Esophagus muscularis mucosa (tissue), 4 donors: ENCODE data around the gene PROSER3. TPM values are rescaled to one million over a fixed set of nuclear protein-coding genes. Genes with fewer than 3 reads are reported as not detected.

Experiments used
- DNase-seq: peaks from one replicate; pipeline ENCODE4 v3.0.0-alpha.2; 2017; ENCODE audit errors: extremely low spot score
- H3K27ac ChIP-seq, 4 donors: fragments of 200-600 bp; sonication (generic); replicated peaks in 1 of 4; 1 replicate in 3 of 4; 2 replicates in 1 of 4; pipeline ENCODE4 v1.5.1; 2016 to 2019; ENCODE audit warnings: mild to moderate bottlenecking in 1 of 4
- H3K27me3 ChIP-seq, 4 donors: fragments of 200-600 bp; sonication (generic); one replicate each; pipeline versions ENCODE4 v1.5.1 to v1.6.0; 2016 to 2019
- H3K36me3 ChIP-seq, 4 donors: fragments of 200-600 bp; sonication (generic); one replicate each; pipeline ENCODE4 v1.5.1; 2016 to 2019
- H3K4me1 ChIP-seq, 4 donors: fragments of 200-600 bp; sonication (generic); one replicate each; pipeline ENCODE4 v1.5.1; 2016 to 2019
- H3K4me3 ChIP-seq, 4 donors: fragments of 200-600 bp; sonication (generic); 1 replicate in 2 of 4; 2 replicates in 2 of 4; pipeline ENCODE4 v1.5.1; 2016 to 2019; ENCODE audit warnings: mild to moderate bottlenecking in 4 of 4, moderate library complexity in 1 of 4
- H3K9me3 ChIP-seq, 4 donors: fragments of 200-600 bp; sonication (generic); 1 replicate in 3 of 4; 2 replicates in 1 of 4; pipeline ENCODE4 v1.5.1; 2016 to 2019
- EP300 ChIP-seq: sonication (generic); formaldehyde crosslinking; IDR thresholded peaks from one replicate; pipeline ENCODE4 v1.6.1; 2017; ENCODE audit warnings: antibody characterized with exemption
- POLR2A ChIP-seq: fragments of 450-650 bp; IDR thresholded peaks from one replicate; pipeline ENCODE4 v1.6.1; 2017; ENCODE audit warnings: antibody characterized with exemption, moderate library complexity, mild to moderate bottlenecking, low read depth
- POLR2AphosphoS5 ChIP-seq, 2 donors: sonication (generic); formaldehyde crosslinking; IDR thresholded peaks; one replicate each; pipeline ENCODE4 v1.6.1; 2017; ENCODE audit warnings: antibody characterized with exemption in 2 of 2
- WGBS: methylation state at CpG from one replicate; pipeline ENCODE4 v1.1.5; 2018; 5-methylcytosine and 5-hydroxymethylcytosine counted together
- intact Hi-C: fragments of 100-400 bp; cut with DNase I; formaldehyde crosslinking; loops from one replicate; pipeline ENCODE4 v1.15.1; 2023
- total RNA-seq, 4 donors: library from RNA; depleted of rRNA; stranded (reverse); fragments of >200 nt; gene quantifications; one replicate each; pipeline versions ENCODE4 v1.1.0 to v1.2.1, GENCODE V29; 2016
- TF ChIP-seq, protein P1 (sequence below), 3 experiments: fragments of 200-600 bp in 2 of 3; fragments of 450-650 bp in 1 of 3; sonication (generic) in 2 of 3; IDR thresholded peaks; one replicate each; pipeline ENCODE4 v1.5.1; 2017 to 2019; ENCODE audit warnings: antibody characterized with exemption in 3 of 3, mild to moderate bottlenecking in 2 of 3, moderate library complexity in 1 of 3

PROSER3 gene
- total RNA-seq, 4 donors from 2014 or later: 5.6 to 8.7 (median 7.1) TPM

DNA sequence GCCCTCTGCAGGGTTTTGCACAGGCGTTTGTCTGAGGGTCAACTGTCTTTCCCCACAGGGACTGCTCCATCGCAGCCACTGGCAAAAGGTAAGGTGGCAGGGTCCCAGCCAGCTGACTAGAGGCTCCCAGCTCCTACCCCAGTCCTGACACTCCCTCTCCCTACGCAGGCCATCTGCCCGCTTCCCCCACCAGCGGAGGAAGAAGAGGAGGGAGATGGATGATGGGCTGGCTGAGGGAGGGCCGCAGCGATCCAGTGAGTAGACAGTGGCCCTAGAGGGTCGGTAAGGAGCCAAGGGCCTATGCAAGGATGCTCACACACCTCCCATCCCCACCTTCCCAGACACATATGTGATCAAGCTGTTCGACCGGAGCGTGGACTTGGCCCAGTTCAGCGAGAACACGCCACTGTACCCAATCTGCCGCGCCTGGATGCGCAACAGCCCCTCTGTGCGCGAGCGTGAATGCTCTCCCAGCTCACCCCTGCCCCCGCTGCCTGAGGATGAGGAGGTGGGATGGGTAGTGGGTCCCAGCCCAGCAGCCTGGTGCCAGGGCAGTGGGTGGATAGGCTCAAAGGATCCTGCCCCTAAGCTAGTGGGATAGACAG is 5.1 kb upstream of the PROSER3 start:
- peaks cover 26 to 33% (median 30%) of the 10 kb centered on the region in 4 donors for H3K36me3 ChIP-seq
- DNase-seq: no peak
- H3K27me3 ChIP-seq: no peaks in the 10 kb centered on the region
- WGBS: 94% methylated on average over 20 of the region's 20 CpGs
- intact Hi-C loops: no loop called here
- H3K9me3 ChIP-seq: no peaks in the 10 kb centered on the region
- TF ChIP-seq POLR2AphosphoS5 (IDR thresholded peaks at IDR 0.05) (no peak), POLR2A (no peak), EP300 (no peak)
- TF ChIP-seq, protein P1, sequence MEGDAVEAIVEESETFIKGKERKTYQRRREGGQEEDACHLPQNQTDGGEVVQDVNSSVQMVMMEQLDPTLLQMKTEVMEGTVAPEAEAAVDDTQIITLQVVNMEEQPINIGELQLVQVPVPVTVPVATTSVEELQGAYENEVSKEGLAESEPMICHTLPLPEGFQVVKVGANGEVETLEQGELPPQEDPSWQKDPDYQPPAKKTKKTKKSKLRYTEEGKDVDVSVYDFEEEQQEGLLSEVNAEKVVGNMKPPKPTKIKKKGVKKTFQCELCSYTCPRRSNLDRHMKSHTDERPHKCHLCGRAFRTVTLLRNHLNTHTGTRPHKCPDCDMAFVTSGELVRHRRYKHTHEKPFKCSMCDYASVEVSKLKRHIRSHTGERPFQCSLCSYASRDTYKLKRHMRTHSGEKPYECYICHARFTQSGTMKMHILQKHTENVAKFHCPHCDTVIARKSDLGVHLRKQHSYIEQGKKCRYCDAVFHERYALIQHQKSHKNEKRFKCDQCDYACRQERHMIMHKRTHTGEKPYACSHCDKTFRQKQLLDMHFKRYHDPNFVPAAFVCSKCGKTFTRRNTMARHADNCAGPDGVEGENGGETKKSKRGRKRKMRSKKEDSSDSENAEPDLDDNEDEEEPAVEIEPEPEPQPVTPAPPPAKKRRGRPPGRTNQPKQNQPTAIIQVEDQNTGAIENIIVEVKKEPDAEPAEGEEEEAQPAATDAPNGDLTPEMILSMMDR (IDR thresholded peaks at IDR 0.05): no peak
- H3K4me1 ChIP-seq: peaks cover 37 to 75% (median 61%) of the 10 kb centered on the region in 4 donors
- H3K4me3 ChIP-seq: no peak overlapping the region
- H3K27ac ChIP-seq: peak overlapping the region; percentile 93 to 99 (median 98)

DNA sequence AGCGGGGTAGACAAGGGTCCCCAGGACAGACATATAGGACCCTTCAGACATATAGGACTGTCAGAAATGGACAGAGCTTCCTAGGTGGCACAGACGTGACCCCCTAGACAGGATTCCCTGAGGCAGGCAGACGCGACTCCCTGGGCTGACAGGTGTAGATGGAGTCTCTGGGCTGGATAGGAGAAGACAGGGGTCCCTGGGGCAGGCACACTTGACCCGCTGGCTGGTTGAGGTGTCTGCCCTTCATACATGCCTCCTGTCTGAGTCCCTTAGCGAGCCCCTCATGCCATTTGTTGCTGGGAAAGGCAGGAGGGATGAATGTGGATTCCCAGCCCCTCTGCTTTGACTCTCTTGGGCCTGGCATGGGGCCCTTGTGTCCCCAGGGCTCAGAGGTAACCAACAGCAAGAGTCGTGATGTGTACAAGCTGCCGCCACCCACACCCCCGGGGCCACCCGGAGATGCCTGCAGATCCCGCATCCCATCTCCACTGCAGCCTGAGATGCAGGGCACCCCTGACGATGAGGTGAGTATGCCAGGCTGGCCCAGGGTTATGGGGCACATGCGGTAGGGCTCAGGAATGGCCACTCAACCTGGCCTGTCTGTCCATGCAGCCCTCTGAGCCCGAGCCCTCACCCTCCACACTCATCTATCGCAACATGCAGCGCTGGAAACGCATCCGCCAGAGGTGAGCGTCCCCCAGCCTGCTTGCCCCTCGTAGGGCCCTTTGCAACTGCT is 4.2 kb upstream of the PROSER3 start:
- H3K27ac ChIP-seq: peak overlapping the region; percentile 93 to 99 (median 98)
- H3K27me3 ChIP-seq: no peaks in the 10 kb centered on the region
- peaks cover 40 to 74% (median 62%) of the 10 kb centered on the region in 4 donors for H3K4me1 ChIP-seq
- DNase-seq: no peak
- H3K4me3 ChIP-seq: no peak overlapping the region
- no peaks in the 10 kb centered on the region for H3K9me3 ChIP-seq
- intact Hi-C loops: no loop called here
- TF ChIP-seq EP300 (no peak), POLR2AphosphoS5 (IDR thresholded peaks at IDR 0.05) (no peak), POLR2A (no peak)
- TF ChIP-seq, protein P1 (IDR thresholded peaks at IDR 0.05): no peak
- 84% methylated on average over 9 of the region's 20 CpGs for WGBS
- peaks cover 26 to 33% (median 30%) of the 10 kb centered on the region in 4 donors for H3K36me3 ChIP-seq

DNA sequence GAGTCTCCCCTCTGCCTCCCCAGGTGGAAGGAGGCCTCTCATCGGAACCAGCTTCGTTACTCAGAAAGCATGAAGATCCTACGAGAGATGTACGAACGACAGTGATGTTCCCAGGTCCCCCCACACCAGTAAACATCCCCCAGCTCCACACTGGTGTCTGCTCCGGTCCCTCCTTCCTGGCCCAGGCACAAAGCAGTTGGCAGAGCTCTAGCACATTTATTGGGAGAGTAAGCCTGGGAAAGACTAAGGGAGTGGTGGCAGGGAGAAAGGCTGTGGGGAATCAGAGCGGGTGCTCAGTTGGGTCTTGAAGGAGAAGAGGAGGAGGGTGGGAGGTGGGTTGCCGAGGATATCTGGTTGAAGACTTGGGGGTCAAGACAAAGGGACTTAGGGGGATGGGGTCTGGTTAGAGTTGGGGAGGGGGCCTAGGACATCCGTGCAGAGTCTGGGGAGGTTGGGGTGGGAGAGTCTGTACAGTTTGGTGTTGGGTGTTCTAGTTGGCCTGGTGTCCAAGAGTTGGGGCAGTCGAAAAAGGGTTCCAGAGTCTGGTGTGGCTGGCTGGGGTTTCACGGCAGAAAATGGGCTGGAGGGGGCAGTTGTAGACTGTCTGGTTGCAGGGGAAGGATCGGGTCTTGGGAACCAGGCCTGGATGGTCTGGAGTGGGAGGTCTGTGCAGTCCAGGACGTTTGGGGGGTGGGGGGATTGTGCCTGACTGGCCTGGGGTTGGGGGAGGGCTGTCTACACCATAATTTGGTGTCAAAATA is 3.4 kb upstream of the PROSER3 start:
- 76% methylated on average over 13 of the region's 13 CpGs for WGBS
- peaks cover 26 to 33% (median 30%) of the 10 kb centered on the region in 4 donors for H3K36me3 ChIP-seq
- TF ChIP-seq POLR2A: no peak
- TF ChIP-seq, protein P1 (IDR thresholded peaks at IDR 0.05): no peak
- no peak for TF ChIP-seq EP300
- TF ChIP-seq POLR2AphosphoS5 (IDR thresholded peaks at IDR 0.05): no peak
- no peaks in the 10 kb centered on the region for H3K9me3 ChIP-seq
- peaks cover 36 to 74% (median 62%) of the 10 kb centered on the region in 4 donors for H3K4me1 ChIP-seq
- intact Hi-C loops: no loop called here
- peak overlapping the region; percentile 93 to 99 (median 98) for H3K27ac ChIP-seq
- no peak for DNase-seq
- H3K27me3 ChIP-seq: no peaks in the 10 kb centered on the region
- H3K4me3 ChIP-seq: peak overlapping the region; percentile 80 to 95 (median 89)

DNA sequence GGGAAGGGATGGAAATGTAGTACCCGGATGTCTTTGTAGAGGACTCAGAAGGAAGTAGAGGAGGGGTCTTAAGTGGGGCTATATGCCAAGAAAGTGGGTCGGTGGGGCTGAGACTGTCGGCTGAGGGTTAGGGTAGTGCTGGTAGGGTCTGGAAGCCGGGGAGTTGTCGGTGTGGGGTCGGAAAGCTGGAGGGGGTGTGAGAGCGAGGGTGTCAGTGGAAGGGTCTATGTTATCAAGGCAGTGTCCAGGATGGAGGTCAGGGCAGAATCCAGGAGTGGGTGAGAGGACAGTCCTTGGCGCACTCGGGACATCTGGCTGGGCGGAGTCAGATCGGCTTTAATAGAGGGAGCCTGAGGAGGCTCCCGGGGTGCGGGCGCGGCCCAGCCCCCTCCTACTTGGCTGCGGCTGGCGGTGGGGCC is 2.8 kb upstream of the PROSER3 start:
- peak overlapping the region; percentile 93 to 99 (median 98) for H3K27ac ChIP-seq
- TF ChIP-seq, protein P1 (IDR thresholded peaks at IDR 0.05): no peak
- no peak for TF ChIP-seq EP300
- TF ChIP-seq POLR2AphosphoS5 (IDR thresholded peaks at IDR 0.05): no peak
- no peak for TF ChIP-seq POLR2A
- no peaks in the 10 kb centered on the region for H3K9me3 ChIP-seq
- 23% methylated on average over 16 of the region's 17 CpGs for WGBS
- intact Hi-C loops: no loop called here
- H3K36me3 ChIP-seq: peaks cover 26 to 36% (median 31%) of the 10 kb centered on the region in 4 donors
- DNase-seq: no peak
- peaks cover 31 to 73% (median 61%) of the 10 kb centered on the region in 4 donors for H3K4me1 ChIP-seq
- no peaks in the 10 kb centered on the region for H3K27me3 ChIP-seq
- H3K4me3 ChIP-seq: peak overlapping the region; percentile 80 to 95 (median 89)
